CD4-positive, alpha-beta T cell treated with Interferon gamma for 1 hour (primary cell): ENCODE measurements around the gene MYH9.
"Not testable (repeated sequence)": the region's sequence is repeated elsewhere in the genome, so short reads cannot be mapped to it uniquely, and the experiment has no call there.

ENCODE experiments used
- DNase-seq: peaks from one replicate; pipeline ENCODE4 v3.0.0-alpha.2; 2020

The MYH9 gene

DNA sequence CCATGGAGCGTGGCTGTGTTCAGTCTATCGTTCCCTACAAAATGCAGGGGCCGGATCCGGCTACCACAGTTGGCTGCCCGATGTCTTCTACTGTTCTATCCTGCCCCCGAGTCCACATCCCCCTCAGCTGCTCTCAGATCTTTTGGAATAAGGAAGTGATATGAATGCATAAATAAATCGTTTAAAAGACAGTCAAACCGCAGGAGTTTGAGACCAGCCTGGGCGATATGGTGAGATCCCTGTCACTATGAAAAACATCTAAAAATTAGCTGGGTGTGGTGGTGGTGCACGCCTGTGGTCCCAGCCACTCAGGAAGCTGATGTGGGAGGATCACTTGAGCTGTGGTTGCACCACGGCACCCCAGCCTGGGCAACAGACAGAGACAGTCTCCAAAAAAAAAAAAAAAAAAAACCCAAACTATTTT lies 97.8 kb downstream of the MYH9 start:
- peak; percentile 58 for DNase-seq

DNA sequence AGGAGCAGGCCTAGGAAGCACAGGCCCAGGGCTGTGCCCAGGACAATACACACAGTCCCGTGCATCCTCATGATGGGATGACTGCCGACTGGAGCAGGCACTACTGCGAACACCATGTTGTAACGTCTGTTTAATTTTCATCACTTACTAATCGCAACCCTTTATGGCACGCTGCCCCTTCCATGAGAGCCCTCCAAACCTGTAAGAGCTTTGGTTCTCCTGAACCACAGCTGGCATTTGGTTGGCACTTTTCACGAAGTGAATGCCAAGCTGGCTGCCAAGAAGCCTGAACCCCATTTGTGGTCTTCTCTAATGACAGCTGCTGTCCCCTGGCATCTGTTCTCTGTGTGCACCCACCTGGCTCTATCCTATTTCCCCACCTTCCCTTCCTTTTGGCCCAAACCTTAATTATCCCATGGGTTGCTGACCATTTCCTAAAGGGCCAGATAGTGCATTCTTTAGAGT lies 98.3 kb downstream of the MYH9 start:
- DNase-seq = no peak

- no peak for DNase-seq
Measured at GRCh38 chr22:36288571-36289405, 99.0 kb downstream of the MYH9 start.

DNA sequence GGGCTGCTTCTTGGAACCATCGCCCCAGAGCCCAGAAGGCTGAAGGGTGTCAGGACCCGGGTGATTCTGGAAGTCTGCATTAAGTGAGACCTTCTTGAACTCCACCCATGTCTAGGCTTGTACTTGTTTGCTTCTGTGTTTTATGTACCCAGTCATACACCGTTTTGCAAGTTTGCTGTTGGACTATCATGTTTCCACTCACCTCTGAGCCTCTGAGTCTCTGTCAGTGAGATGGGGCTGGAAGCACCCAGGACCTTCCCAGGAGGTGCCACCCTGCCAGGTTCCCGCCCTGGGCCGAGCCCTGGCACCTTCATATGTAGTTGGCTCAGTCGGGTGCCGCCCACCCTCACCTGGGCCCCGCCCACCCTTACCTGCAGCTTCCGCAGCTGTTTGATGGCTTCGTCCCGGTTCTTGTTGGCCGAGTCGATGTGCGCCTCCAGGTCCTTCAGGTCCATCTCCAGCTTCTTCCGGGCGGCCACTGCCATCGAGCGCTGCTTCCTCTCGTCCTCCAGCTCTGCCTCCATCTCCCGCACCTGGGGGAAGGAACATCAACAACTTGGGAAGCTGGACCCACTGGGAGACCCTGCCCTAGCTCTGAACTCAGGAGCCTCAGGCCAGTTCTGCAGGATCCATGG lies 99.8 kb downstream of the MYH9 start:
- DNase-seq = no peak

- DNase-seq = peak; percentile 59
Measured at GRCh38 chr22:36286096-36286957, 101.4 kb downstream of the MYH9 start.

- DNase-seq = no peak
Measured at GRCh38 chr22:36285545-36285944, 102.2 kb downstream of the MYH9 start.

DNA sequence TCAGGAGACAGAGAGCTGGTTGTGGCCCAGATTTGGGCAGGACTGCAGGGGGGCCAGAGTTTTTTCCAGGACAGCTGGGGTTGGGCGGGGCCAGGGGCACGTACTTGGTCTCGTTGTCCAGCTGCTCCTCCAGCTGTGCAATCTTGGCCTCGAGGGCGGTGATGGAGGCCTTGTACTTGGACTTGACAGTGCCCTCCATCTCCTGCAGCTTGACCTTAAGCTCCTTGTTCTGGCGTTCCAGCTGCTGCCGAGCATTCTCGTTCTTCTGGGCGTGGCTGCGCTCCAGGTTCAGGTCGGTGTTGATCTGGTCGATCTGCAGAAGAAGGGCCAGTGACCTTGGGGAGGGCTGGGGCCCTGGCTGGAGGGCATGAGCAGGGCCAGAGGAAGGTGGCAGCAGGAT lies 102.8 kb downstream of the MYH9 start:
- DNase-seq = no peak

DNA sequence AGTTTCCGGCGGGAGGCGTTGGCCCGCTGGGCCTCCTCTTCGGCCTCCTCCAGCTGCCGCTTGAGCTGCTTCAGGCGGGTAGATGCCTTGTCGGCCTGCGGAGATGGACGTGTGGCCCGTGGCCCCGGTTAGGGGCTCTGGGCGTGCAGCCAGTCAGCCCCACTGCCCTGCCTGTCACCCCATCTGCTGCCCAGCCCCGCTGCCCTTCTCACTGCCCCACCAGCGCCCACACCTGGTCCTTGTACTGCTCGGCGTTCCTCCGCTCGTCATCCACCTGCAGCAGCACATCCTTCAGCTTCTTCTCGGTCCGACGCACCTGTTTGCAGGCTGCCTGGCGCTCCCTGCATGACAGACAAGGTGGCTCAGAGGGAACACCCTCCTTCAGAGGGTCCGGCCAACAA lies 103.6 kb downstream of the MYH9 start:
- no peak for DNase-seq

DNA sequence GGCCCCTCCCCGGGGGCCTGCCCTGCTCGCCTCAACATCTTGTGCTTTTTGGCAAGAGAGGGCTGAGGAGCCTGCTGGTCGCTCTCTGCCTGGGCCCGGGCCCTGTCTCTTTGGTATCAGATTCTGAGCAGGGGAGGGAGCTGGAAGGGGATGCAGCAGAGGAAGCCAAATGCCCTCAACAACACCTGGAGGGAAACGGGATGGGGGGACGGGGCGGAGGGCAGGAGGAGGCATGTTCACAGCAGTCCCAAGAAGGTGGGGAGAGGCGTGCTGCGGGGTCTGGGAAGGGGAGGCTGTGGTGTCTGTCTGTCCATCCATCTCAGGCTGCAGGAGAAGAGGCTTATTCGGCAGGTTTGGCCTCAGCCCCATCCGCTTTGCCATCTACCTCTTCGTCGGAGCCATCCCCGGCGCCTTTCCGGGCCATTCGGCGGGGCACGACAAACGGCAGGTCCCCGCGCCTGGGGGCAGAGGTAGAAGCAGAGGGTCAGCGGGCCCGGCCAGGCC lies 105.4 kb downstream of the MYH9 start:
- no peak for DNase-seq

DNA sequence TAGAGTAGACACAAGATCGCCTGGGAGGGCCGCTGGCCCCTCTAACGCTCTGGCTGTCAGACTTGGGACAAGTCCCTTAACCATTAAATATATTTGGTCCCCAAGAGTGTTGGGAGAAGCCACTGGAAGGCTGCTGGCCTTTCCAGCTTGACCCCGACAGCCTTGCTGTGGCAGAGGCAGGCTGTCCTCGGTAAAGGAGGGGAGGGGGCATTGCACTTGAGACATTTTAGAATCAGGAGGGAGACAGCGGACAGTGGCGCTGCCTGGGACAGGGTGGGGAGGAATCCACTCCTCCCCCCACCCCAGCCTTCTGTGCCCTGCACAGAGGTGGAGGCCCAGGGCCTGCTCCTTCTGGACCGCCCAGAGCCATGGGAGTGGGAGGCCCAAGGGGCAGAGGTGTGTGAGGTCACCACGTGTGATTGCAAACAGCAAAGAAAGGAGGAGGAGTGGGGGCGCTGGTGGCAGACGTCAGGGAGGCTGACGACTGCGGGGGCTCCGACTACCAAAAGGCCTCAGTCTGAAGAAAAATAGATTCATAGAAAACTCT lies 105.9 kb downstream of the MYH9 start:
- no peak for DNase-seq

- DNase-seq = no peak
Measured at GRCh38 chr22:36280379-36280778, 107.4 kb downstream of the MYH9 start.

DNA sequence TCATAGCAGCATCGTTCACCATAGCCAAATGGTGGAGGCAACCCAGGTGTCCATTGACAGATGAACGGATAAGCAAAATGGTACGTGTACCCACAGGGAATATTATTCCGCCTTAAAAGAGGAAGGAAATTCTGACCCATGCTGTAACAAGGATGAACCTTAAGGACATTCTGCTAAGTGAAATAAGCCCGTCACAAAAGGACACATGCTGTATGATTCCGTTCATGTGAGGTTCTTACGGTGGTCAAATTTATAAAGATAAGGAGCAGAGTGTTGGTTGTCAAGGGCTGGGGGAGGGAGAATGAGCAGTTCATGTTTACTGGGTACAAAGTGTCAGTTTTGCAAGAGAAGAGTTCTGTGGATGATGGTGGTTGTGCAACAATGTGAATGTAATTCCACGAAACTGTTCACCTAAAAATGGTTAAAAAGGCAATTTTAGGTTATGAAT lies 108.5 kb downstream of the MYH9 start:
- no peak for DNase-seq

DNA sequence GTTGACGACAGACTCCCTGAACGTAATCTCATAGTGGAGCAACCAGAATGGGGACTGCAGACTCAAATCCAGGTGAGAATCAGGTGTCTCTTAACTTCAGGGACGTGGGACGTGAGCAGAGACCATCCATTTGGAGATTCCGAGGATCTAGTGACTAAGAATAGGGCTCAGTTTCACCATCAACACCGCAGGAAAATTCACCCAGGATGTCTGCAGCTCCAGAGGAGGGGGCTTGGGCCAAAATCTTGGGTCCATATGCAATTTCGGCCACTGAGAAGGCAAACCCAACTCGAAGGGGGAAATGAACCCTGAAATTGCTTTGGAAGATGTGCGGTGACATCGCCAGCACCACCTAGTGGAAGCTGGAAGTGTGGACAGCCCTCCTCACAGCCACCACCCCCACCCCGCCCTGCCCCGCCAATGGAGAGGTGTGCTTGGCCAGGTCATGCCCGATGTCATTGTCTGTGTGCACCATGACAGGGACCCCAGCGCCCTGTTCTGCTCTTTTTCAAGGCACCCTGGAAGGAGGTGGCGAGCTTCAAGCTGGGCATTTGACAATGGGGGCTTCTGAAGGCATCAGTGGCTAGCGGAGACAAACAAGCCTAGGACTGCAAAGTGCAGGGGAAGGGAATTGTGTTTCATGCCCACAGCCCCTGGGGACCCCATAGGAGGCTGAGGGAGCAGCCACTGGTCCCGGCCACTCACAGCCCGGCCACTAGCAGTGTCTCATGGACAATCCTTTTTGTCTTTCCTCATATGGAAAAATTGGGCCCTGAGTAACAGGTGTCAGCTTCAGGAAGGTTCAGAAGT lies 110.1 kb downstream of the MYH9 start:
- peak; percentile 63 for DNase-seq

- no peak for DNase-seq
Measured at GRCh38 chr22:36274531-36274930, 113.2 kb downstream of the MYH9 start.

GRCh38 chr22:36271951-36272350 lies 115.8 kb downstream of the MYH9 start:
- not testable (repeated sequence) for DNase-seq

- not testable (repeated sequence) for DNase-seq
Measured at GRCh38 chr22:36271231-36271630, 116.5 kb downstream of the MYH9 start.

GRCh38 chr22:36267896-36268485 lies 119.8 kb downstream of the MYH9 start:
- no peak for DNase-seq

- DNase-seq = no peak
Measured at GRCh38 chr22:36267058-36267457, 120.7 kb downstream of the MYH9 start.

GRCh38 chr22:36263886-36264664 lies 123.7 kb downstream of the MYH9 start:
- not testable (repeated sequence) for DNase-seq

DNA sequence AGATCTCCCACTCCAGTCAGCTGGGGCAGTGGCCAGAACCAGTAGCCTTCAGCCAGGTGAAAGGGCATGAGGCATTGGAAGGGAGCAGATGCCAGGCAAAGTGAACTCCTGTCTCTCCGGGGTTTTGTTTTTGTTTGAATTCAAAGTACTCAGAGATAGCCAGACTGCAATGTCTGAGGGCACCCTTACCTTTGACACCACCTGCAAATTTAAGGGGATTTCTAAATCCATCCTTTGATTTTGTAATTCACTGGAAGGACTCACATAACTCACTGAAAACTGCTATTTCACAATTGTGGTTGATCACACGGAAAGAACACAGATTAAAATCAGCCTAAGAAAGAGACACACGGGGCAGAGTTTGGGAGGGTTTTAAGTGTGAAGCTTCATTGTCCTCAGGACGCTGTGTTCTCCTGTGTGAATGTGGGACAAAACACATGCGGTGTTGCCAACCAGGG lies 124.5 kb downstream of the MYH9 start:
- not testable (repeated sequence) for DNase-seq
